ENCODE results near the gene GPR25. TPM values are rescaled to one million over a fixed set of nuclear protein-coding genes. Genes with fewer than 3 reads are reported as not detected.
"Not testable (repeated sequence)": the region's sequence is repeated elsewhere in the genome, so short reads cannot be mapped to it uniquely, and the experiment has no call there.

Gene GPR25
- total RNA-seq, 1 donor from 2014 or later, result 5.9 TPM

DNA sequence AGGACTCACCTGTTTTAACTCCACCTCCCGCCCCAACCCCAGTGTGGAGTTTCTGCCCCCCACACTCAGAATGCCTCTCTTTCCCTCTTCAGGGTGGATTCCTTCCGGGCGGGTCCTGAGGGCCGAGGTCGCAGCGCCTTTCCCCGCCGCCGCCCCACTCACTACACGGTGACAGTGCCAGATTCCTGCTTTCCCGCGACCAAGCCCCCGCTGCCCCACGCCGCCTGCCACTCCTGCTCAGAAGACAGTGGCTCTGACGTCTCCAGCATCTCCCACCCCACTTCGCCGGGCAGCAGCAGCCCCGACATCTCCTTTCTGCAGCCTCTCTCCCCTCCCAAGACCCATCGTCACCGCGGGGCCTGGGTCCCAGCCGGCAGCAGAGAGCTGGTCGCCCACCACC, 38.6 kb downstream of the GPR25 start:
- intact Hi-C loops (cut with DNase I), result no loop called here
- no peak for DNase-seq (ENCODE audit: extremely low spot score in 2 of 2)
- H3K4me1 ChIP-seq, result peaks cover 21% of the 10 kb centered on the region

GRCh38 chr1:200911936-200912335, 39.2 kb downstream of the GPR25 start:
- H3K36me3 ChIP-seq; H3K4me3 ChIP-seq; intact Hi-C loops (cut with DNase I); DNase-seq (ENCODE audit: extremely low spot score in 2 of 2); H3K27ac ChIP-seq; H3K27me3 ChIP-seq; H3K9me3 ChIP-seq: not testable (repeated sequence)
- peaks cover 21% of the 10 kb centered on the region for H3K4me1 ChIP-seq

More for the DNA sequence above, 38.6 kb downstream of the GPR25 start:
- Histone ChIP-seq H3K27ac (no peak overlapping the region), H3K36me3 (no peaks in the 10 kb centered on the region), H3K9me3 (no peaks in the 10 kb centered on the region), H3K4me3 (no peak overlapping the region), H3K27me3 (no peaks in the 10 kb centered on the region)
- TF ChIP-seq, protein P1, sequence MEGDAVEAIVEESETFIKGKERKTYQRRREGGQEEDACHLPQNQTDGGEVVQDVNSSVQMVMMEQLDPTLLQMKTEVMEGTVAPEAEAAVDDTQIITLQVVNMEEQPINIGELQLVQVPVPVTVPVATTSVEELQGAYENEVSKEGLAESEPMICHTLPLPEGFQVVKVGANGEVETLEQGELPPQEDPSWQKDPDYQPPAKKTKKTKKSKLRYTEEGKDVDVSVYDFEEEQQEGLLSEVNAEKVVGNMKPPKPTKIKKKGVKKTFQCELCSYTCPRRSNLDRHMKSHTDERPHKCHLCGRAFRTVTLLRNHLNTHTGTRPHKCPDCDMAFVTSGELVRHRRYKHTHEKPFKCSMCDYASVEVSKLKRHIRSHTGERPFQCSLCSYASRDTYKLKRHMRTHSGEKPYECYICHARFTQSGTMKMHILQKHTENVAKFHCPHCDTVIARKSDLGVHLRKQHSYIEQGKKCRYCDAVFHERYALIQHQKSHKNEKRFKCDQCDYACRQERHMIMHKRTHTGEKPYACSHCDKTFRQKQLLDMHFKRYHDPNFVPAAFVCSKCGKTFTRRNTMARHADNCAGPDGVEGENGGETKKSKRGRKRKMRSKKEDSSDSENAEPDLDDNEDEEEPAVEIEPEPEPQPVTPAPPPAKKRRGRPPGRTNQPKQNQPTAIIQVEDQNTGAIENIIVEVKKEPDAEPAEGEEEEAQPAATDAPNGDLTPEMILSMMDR (IDR thresholded peaks at IDR 0.05), result no peak
- no peak for TF ChIP-seq POLR2A (IDR thresholded peaks at IDR 0.05)
- no peak for TF ChIP-seq POLR2AphosphoS5 (IDR thresholded peaks at IDR 0.05; ENCODE audit: insufficient read depth in 1 of 2, low read depth in 1 of 2)

GRCh38 chr1:200912737-200913407, 40.1 kb downstream of the GPR25 start:
- Histone ChIP-seq H3K27ac (no peak overlapping the region), H3K4me1 (peaks cover 18% of the 10 kb centered on the region), H3K36me3 (no peaks in the 10 kb centered on the region), H3K27me3 (no peaks in the 10 kb centered on the region), H3K4me3 (no peak overlapping the region), H3K9me3 (no peaks in the 10 kb centered on the region)
- DNase-seq (ENCODE audit: extremely low spot score in 2 of 2), result peak in 1 of 2 donors; percentile 72
- intact Hi-C loops (cut with DNase I), result no loop called here
- TF ChIP-seq POLR2AphosphoS5 (IDR thresholded peaks at IDR 0.05; ENCODE audit: insufficient read depth in 1 of 2, low read depth in 1 of 2), result peak in 1 of 2 donors; percentile 45
- TF ChIP-seq, protein P1 (IDR thresholded peaks at IDR 0.05), result no peak
- TF ChIP-seq POLR2A (IDR thresholded peaks at IDR 0.05), result no peak

DNA sequence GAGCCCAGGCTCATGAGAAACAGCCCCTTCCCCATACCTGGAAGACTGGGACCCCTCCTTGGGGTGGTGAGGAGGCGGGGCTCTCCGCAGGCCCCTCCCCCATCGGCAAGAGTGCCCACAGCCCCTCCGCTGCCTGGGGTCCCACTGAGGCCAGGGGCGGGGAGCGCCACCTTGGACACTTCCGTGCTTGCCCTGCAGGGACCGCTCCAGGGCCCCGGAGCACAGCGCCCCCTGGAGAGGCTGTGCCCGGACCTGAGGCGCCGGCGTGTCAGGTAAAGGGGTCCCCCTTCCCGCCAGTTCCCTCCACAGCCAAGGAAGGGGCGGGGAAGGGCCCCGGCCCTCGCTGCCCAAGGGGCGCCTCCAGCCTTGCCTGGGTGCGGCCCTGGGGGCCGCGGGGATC, 43.4 kb downstream of the GPR25 start:
- H3K9me3 ChIP-seq, result no peaks in the 10 kb centered on the region
- H3K4me1 ChIP-seq, result peaks cover 8% of the 10 kb centered on the region
- TF ChIP-seq POLR2AphosphoS5 (IDR thresholded peaks at IDR 0.05; ENCODE audit: insufficient read depth in 1 of 2, low read depth in 1 of 2) (no peak), POLR2A (IDR thresholded peaks at IDR 0.05) (no peak)
- TF ChIP-seq, protein P1 (IDR thresholded peaks at IDR 0.05), result no peak
- H3K4me3 ChIP-seq, result no peak overlapping the region
- H3K36me3 ChIP-seq, result no peaks in the 10 kb centered on the region
- no peak for DNase-seq (ENCODE audit: extremely low spot score in 2 of 2)
- H3K27ac ChIP-seq, result no peak overlapping the region
- no peaks in the 10 kb centered on the region for H3K27me3 ChIP-seq
- intact Hi-C loops (cut with DNase I), result no loop called here

- no peak for TF ChIP-seq POLR2A (IDR thresholded peaks at IDR 0.05)
- TF ChIP-seq, protein P1 (IDR thresholded peaks at IDR 0.05), result no peak
- intact Hi-C loops (cut with DNase I), result no loop called here
- DNase-seq (ENCODE audit: extremely low spot score in 2 of 2), result no peak
Observed at GRCh38 chr1:200916681-200917080, 43.9 kb downstream of the GPR25 start.

More at GRCh38 chr1:200916681-200917080, 43.9 kb downstream of the GPR25 start:
- Histone ChIP-seq H3K4me3 (no peak overlapping the region), H3K27me3 (no peaks in the 10 kb centered on the region), H3K4me1 (peaks cover 8% of the 10 kb centered on the region), H3K9me3 (no peaks in the 10 kb centered on the region), H3K27ac (no peak overlapping the region), H3K36me3 (no peaks in the 10 kb centered on the region)
